OCI-LY1 (cell line): ENCODE data around the gene ANTKMT.

Experiments
- EZH2 ChIP-seq: fragments of 200-600 bp; sonication (generic), shearing (Covaris generic); IDR thresholded peaks from 2 replicates; pipeline ENCODE4 v1.8.0; 2017; ENCODE audit warnings: borderline replicate concordance, mixed run types, mild to moderate bottlenecking, antibody characterized with exemption, low read length, moderate library complexity, mixed read lengths
- TF ChIP-seq, protein P1 (sequence below): fragments of 200-600 bp; sonication (generic), shearing (Covaris generic); IDR thresholded peaks from 2 replicates; pipeline ENCODE4 v1.5.1; 2017; ENCODE audit warnings: mild to moderate bottlenecking, antibody characterized with exemption, low read length, moderate library complexity, mixed read lengths

DNA sequence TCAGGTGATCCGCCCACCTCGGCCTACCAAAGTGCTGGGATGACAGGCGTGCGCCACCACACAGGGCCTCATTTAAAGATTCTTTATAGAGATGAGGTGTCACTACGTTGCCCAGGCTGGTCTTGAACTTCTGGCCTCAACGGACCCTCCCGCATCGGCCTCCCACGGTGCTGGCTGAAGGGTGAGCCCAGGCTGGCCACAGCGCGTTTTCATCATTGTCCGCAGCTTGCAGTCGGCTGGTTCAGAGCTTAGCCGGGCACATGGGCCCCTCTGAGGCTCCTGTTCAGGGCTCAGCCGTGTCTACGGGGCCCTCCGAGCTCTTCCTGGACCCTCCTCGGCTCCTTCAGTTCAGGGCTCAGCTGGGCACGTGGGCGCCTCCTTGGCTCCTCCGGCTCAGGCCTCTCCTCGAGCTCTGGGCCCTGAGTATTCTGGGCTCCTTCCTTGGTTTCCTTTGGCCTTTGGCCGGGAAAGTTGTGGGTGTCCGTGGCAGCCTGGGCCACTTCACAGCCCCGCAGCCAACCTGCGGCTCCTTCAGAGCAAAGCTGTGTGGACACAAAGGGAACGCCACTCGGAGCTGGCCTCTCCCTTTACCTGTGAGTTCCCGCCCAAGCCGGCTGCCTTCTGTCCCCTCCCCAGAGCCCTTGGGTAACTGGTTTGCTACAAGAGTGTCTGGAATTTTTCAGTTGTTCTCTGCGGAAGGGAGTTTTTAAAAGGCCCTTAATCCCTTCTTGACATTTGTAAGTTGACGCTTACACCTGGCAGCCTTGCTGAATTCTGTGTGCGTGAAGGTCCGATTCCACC lies 38.4 kb downstream of the ANTKMT start:
- TF ChIP-seq, protein P1, sequence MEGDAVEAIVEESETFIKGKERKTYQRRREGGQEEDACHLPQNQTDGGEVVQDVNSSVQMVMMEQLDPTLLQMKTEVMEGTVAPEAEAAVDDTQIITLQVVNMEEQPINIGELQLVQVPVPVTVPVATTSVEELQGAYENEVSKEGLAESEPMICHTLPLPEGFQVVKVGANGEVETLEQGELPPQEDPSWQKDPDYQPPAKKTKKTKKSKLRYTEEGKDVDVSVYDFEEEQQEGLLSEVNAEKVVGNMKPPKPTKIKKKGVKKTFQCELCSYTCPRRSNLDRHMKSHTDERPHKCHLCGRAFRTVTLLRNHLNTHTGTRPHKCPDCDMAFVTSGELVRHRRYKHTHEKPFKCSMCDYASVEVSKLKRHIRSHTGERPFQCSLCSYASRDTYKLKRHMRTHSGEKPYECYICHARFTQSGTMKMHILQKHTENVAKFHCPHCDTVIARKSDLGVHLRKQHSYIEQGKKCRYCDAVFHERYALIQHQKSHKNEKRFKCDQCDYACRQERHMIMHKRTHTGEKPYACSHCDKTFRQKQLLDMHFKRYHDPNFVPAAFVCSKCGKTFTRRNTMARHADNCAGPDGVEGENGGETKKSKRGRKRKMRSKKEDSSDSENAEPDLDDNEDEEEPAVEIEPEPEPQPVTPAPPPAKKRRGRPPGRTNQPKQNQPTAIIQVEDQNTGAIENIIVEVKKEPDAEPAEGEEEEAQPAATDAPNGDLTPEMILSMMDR: no peak
- no peak for TF ChIP-seq EZH2
